Naive thymus-derived CD8-positive, alpha-beta T cell (primary cell): ENCODE results near the gene CD22. TPM values are rescaled to one million over a fixed set of nuclear protein-coding genes. Genes with fewer than 3 reads are reported as not detected.

Experiments
- ATAC-seq, 2 donors: fragments of 150-1000 bp; cut with Tn5 transposase in 1 of 2; sonication (Bioruptor Pico), chemical (Tn5 transposase) in 1 of 2; 1 replicate in 1 of 2; 2 replicates in 1 of 2; pipeline ENCODE4 v1.10.0; 2021; ENCODE audit warnings: mild to moderate bottlenecking in 2 of 2, moderate library complexity in 2 of 2
- POLR2A ChIA-PET: fragments of 350-600 bp; sonication (Branson Sonifier 250); formaldehyde crosslinking; loops from one replicate; lab custom pipeline; 2021; ENCODE audit warnings: antibody characterized with exemption; lab: Charles Lee
- DNase-seq, 10 donors: peaks; one replicate each; pipeline versions ENCODE4 v3.0.0 to v3.0.0-alpha.2; 2020 to 2022
- H3K27ac Mint-ChIP-seq, 10 donors: one replicate each; pipeline ENCODE4 v1.8.0; 2020 to 2022; ENCODE audit warnings: mild to moderate bottlenecking in 10 of 10, mixed read lengths in 10 of 10, moderate library complexity in 4 of 10, inconsistent platforms in 1 of 10
- H3K27me3 Mint-ChIP-seq, 5 donors: one replicate each; pipeline ENCODE4 v1.8.0; 2021 to 2022; ENCODE audit warnings: mixed read lengths in 5 of 5
- H3K36me3 Mint-ChIP-seq, 3 donors: one replicate each; pipeline ENCODE4 v1.8.0; 2020 to 2022; ENCODE audit warnings: mixed read lengths in 3 of 3, mild to moderate bottlenecking in 2 of 3, inconsistent platforms in 1 of 3
- H3K4me1 Mint-ChIP-seq, 4 donors: one replicate each; pipeline ENCODE4 v1.8.0; 2021 to 2022; ENCODE audit warnings: mixed read lengths in 4 of 4
- H3K4me3 Mint-ChIP-seq, 10 donors: one replicate each; pipeline ENCODE4 v1.8.0; 2020 to 2022; ENCODE audit warnings: mild to moderate bottlenecking in 10 of 10, mixed read lengths in 10 of 10, moderate library complexity in 6 of 10, inconsistent platforms in 1 of 10
- H3K9me3 Mint-ChIP-seq, 9 donors: one replicate each; pipeline ENCODE4 v1.8.0; 2020 to 2022; ENCODE audit warnings: mixed read lengths in 9 of 9, mild to moderate bottlenecking in 3 of 9, inconsistent platforms in 1 of 9, moderate library complexity in 1 of 9
- microRNA-seq: library from miRNA; unstranded; fragments of <30 nt; microRNA quantifications from one replicate; pipeline ENCODE4 v1.2.0, GENCODE V29; 2022; ENCODE audit warnings: borderline microRNAs expressed
- polyA plus RNA-seq, 3 donors: library from polyadenylated mRNA; unstranded; fragments of 300-500 nt; fragmentation: Illumina TruSeq; gene quantifications; one replicate each; pipeline ENCODE4 v1.2.3, GENCODE V29; 2021
- total RNA-seq, 8 experiments: library from RNA in 2 of 8; stranded (reverse) in 2 of 8; gene quantifications; one replicate each; pipeline ENCODE4 v1.2.3 and lab custom pipeline; 2021 to 2026

CD22 gene
- total and polyA plus RNA-seq, 5 experiments from 2014 or later: 0.46 to 21.1 (median 10.4) TPM; not detected in 1

DNA sequence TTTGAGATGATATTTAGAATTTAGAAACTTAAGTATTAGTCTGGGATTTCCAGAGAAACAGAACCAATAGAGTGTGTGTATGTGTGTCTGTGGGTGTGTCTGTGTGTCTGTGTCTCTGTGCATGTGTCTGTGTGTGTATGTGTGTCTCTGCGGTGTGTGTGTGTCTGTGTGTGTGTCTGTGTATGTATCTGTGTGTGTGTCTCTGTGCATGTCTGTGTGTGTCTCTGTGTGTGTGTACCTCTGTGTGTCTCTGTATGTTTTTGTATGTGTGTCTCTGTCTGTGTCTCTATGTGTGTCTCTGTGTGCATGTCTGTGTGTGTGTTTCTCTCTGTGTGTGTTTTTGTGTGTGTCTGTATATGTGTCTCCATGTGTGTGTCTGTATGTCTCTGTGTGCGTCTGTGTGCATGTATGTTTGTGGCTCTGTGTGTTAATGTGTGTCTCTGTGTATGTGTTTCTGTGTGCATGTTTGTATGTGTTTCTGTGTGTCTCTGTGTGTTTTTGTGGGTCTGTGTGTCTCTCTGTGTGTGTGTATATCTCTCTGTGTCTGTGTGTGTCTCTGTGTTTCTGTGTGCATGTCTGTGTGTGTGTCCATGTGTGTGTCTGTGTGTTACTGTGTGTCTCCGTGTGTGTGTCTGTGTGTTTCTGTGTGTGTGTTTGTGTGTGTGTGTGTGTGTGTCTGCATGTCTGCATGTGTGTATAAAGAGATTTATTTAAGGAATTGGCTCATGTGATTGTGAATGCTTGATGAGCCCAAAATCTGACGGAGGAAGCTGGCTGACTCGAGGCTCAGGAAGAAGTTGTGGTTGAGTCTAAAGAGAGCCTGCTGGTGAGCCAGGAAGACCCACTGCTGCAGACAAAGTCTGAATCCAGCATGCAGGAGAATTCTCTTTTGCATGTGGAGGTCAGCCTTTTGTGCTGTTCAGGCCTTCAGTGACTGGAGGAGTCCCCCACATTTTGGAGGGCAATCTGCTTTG lies 64.0 kb downstream of the CD22 start:
- Mint-ChIP-seq H3K36me3 (no peaks in the 10 kb centered on the region), H3K27ac (no peak overlapping the region), H3K4me3 (no peak overlapping the region), H3K27me3 (peaks cover 0 to 1% (median 0%) of the 10 kb centered on the region in 5 donors), H3K4me1 (peaks cover 0 to 2% (median 0%) of the 10 kb centered on the region in 4 donors), H3K9me3 (no peaks in the 10 kb centered on the region)
- ATAC-seq (no peak), DNase-seq (no peak)
- POLR2A ChIA-PET: no interaction called here

DNA sequence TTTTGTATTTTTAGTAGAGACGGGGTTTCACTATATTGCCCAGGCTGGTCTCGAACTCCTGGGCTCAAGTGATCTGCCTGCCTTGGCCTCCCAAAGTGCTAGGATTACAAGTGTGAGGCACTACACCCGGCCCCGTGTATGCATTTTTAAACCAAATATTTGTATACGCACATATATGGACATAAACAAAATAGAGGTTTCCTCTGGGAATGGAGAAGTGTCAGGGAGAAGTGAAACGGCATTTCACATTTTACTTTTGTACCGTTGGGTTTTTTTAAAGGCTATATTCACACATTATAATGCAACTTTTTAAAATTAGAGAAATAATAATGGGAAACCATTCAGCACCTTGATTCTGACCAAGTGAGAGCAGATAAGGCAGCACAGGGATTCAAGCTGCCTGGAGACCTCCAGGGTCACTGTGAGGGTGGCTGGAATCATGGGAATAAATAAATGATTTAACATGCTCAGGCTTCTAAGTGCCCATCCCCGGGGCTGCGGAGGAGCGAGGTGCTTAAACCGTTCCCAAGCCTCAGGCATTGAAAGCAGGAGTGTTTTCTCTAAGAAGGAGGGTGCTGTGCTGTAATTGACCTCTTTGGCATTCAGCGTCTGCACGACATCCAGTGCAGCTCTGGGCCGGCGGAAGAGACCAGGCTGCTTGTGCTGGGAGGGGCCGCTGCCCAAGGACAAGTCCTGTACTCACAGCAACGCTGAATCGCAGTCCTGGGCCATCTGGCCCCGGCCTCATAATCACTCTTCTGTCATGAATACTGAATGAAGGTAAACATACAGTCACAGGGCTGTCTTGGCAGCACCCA lies 66.6 kb downstream of the CD22 start:
- peaks cover 3 to 10% (median 4%) of the 10 kb centered on the region in 5 donors for H3K27me3 Mint-ChIP-seq
- DNase-seq: no peak
- H3K4me3 Mint-ChIP-seq: no peak overlapping the region
- H3K36me3 Mint-ChIP-seq: no peaks in the 10 kb centered on the region
- peaks cover 0 to 2% (median 0%) of the 10 kb centered on the region in 4 donors for H3K4me1 Mint-ChIP-seq
- ATAC-seq: no peak
- no peaks in the 10 kb centered on the region for H3K9me3 Mint-ChIP-seq
- H3K27ac Mint-ChIP-seq: no peak overlapping the region
- POLR2A ChIA-PET: no interaction called here

GRCh38 chr19:35396240-35396885 lies 67.4 kb downstream of the CD22 start:
- Mint-ChIP-seq H3K27ac (no peak overlapping the region), H3K4me1 (peaks cover 0 to 2% (median 0%) of the 10 kb centered on the region in 4 donors), H3K9me3 (no peaks in the 10 kb centered on the region), H3K36me3 (no peaks in the 10 kb centered on the region), H3K27me3 (peaks cover 2 to 10% (median 4%) of the 10 kb centered on the region in 5 donors), H3K4me3 (no peak overlapping the region)
- POLR2A ChIA-PET: no interaction called here
- DNase-seq (no peak), ATAC-seq (no peak)

Small RNAs within 50 kb of the gene (microRNA-seq; reads per million reads assigned to microRNA genes)
- gene MIR5196: 1.7 reads per million

Other genes starting within 250 kb of the CD22 start
- not detected for gene FXYD3, start 213.4 kb upstream of the CD22 start, total RNA-seq
- gene FXYD3, start 213.4 kb upstream of the CD22 start, polyA plus RNA-seq: not detected
- 1 to 10 TPM in 1 of 2 experiments, under 1 TPM in 1; 0.52 to 1.6 TPM for gene LGI4, start 194.1 kb upstream of the CD22 start, total RNA-seq
- under 1 TPM in 1 of 3 donors, not detected in 2; 0.18 TPM for gene LGI4, start 194.1 kb upstream of the CD22 start, polyA plus RNA-seq
- 1 to 10 TPM in 1 of 2 experiments, not detected in 1; 1.1 TPM for gene FXYD1, start 190.4 kb upstream of the CD22 start, total RNA-seq
- under 1 TPM in 2 of 3 donors, not detected in 1; 0.77 TPM for gene FXYD1, start 190.4 kb upstream of the CD22 start, polyA plus RNA-seq
- gene FXYD7, start 185.9 kb upstream of the CD22 start, total RNA-seq: 1 to 10 TPM; 5.4 to 6.4 TPM
- 10 to 100 TPM in 1 of 3 donors, 1 to 10 TPM in 2; 3.7 to 10.2 (median 8.8) TPM for gene FXYD7, start 185.9 kb upstream of the CD22 start, polyA plus RNA-seq
- 100 to 1,000 TPM; 339 to 351 TPM for gene FXYD5, start 174.5 kb upstream of the CD22 start, total RNA-seq
- gene FXYD5, start 174.5 kb upstream of the CD22 start, polyA plus RNA-seq: 100 to 1,000 TPM; 281 to 544 (median 452) TPM
- gene FAM187B, start 100.4 kb upstream of the CD22 start, total RNA-seq: not detected
- not detected for gene FAM187B, start 100.4 kb upstream of the CD22 start, polyA plus RNA-seq
- gene LSR, start 80.2 kb upstream of the CD22 start, total RNA-seq: 10 to 100 TPM; 57.4 to 59.9 TPM
- 100 to 1,000 TPM in 1 of 3 donors, 10 to 100 TPM in 2; 36.7 to 106 (median 65.7) TPM for gene LSR, start 80.2 kb upstream of the CD22 start, polyA plus RNA-seq
- gene USF2, start 60.2 kb upstream of the CD22 start, total RNA-seq: 100 to 1,000 TPM; 226 to 232 TPM
- gene USF2, start 60.2 kb upstream of the CD22 start, polyA plus RNA-seq: 1 to 10 TPM; 4.5 to 6.9 (median 5.2) TPM
- 1 to 10 TPM; 2.5 to 2.6 TPM for gene HAMP, start 46.7 kb upstream of the CD22 start, total RNA-seq
- under 1 TPM in 1 of 3 donors, not detected in 2; 0.06 TPM for gene HAMP, start 46.7 kb upstream of the CD22 start, polyA plus RNA-seq
- not detected for gene MAG, start 37.0 kb upstream of the CD22 start, total RNA-seq
- gene MAG, start 37.0 kb upstream of the CD22 start, polyA plus RNA-seq: under 1 TPM in 1 of 3 donors, not detected in 2; 0.08 TPM
- gene FFAR1, start 18.7 kb downstream of the CD22 start, total RNA-seq: not detected
- gene FFAR1, start 18.7 kb downstream of the CD22 start, polyA plus RNA-seq: not detected
- not detected for gene FFAR3, start 29.3 kb downstream of the CD22 start, total RNA-seq
- gene FFAR3, start 29.3 kb downstream of the CD22 start, polyA plus RNA-seq: not detected
- gene GPR42, start 41.9 kb downstream of the CD22 start, total RNA-seq: not detected
- not detected for gene GPR42, start 41.9 kb downstream of the CD22 start, polyA plus RNA-seq
- gene FFAR2, start 119.1 kb downstream of the CD22 start, total RNA-seq: not detected
- gene FFAR2, start 119.1 kb downstream of the CD22 start, polyA plus RNA-seq: not detected
- not detected for gene KRTDAP, start 161.3 kb downstream of the CD22 start, total RNA-seq
- gene KRTDAP, start 161.3 kb downstream of the CD22 start, polyA plus RNA-seq: not detected
- gene DMKN, start 184.5 kb downstream of the CD22 start, total RNA-seq: 1 to 10 TPM; 1.8 to 2.6 TPM
- 1 to 10 TPM in 1 of 3 donors, under 1 TPM in 2; 0.27 to 5.8 (median 0.42) TPM for gene DMKN, start 184.5 kb downstream of the CD22 start, polyA plus RNA-seq
- gene SBSN, start 199.1 kb downstream of the CD22 start, total RNA-seq: under 1 TPM in 1 of 2 experiments, not detected in 1; 0.31 TPM
- gene SBSN, start 199.1 kb downstream of the CD22 start, polyA plus RNA-seq: not detected
- gene GAPDHS, start 204.3 kb downstream of the CD22 start, total RNA-seq: not detected
- not detected for gene GAPDHS, start 204.3 kb downstream of the CD22 start, polyA plus RNA-seq
- 10 to 100 TPM; 31.1 to 34.3 TPM for gene TMEM147, start 216.4 kb downstream of the CD22 start, total RNA-seq
- gene TMEM147, start 216.4 kb downstream of the CD22 start, polyA plus RNA-seq: 100 to 1,000 TPM; 151 to 159 (median 157) TPM
- not detected for gene ATP4A, start 234.5 kb downstream of the CD22 start, total RNA-seq
- not detected for gene ATP4A, start 234.5 kb downstream of the CD22 start, polyA plus RNA-seq